ENCODE results near the gene CNIH3. TPM values are rescaled to one million over a fixed set of nuclear protein-coding genes. Genes with fewer than 3 reads are reported as not detected.
A peak's percentile ranks its signal among the peaks of the same experiment; 100 is the strongest.

CNIH3 gene
- total and polyA plus RNA-seq, 5 donors from 2014 or later = 1.4 to 2.6 (median 1.9) TPM

- no peaks in the 10 kb centered on the region for H3K36me3 ChIP-seq (ENCODE audit: control insufficient read depth, insufficient read depth, low read length)
- Mint-ChIP-seq H3K9me3 (peaks cover 0 to 1% (median 0%) of the 10 kb centered on the region in 7 donors), H3K4me1 (peaks cover 0 to 6% (median 4%) of the 10 kb centered on the region in 4 donors), H3K27me3 (peaks cover 17% of the 10 kb centered on the region), H3K4me3 (no peak overlapping the region), H3K36me3 (no peaks in the 10 kb centered on the region), H3K27ac (peak overlapping the region in 2 of 3 donors; percentile 4 to 29)
- no peak overlapping the region for H3K27ac ChIP-seq (ENCODE audit: insufficient read depth, low read length, poor library complexity, severe bottlenecking)
- peaks cover 8% of the 10 kb centered on the region for H3K4me1 ChIP-seq (ENCODE audit: control insufficient read depth, insufficient read depth, low read length, poor library complexity, severe bottlenecking)
- H3K9me3 ChIP-seq (ENCODE audit: control insufficient read depth in 2 of 2, low read length in 2 of 2) = no peaks in the 10 kb centered on the region
- no peaks in the 10 kb centered on the region for H3K27me3 ChIP-seq (ENCODE audit: control insufficient read depth, insufficient read depth, low read length)
- ATAC-seq (ENCODE audit: low read depth in 2 of 2) (no peak), DNase-seq (no peak)
- no peak overlapping the region for H3K4me3 ChIP-seq (ENCODE audit: low read depth, low read length)
These were observed 21.4 kb downstream of the CNIH3 start for GRCh38 chr1:224637515-224637914.

GRCh38 chr1:224637936-224638335 lies 21.8 kb downstream of the CNIH3 start:
- Mint-ChIP-seq H3K4me3 (no peak overlapping the region), H3K27ac (peak overlapping the region in 2 of 3 donors; percentile 4 to 78)
- H3K4me3 ChIP-seq (ENCODE audit: low read depth, low read length) = no peak overlapping the region

GRCh38 chr1:224639426-224639975 lies 23.4 kb downstream of the CNIH3 start:
- no peaks in the 10 kb centered on the region for H3K27me3 ChIP-seq (ENCODE audit: control insufficient read depth, insufficient read depth, low read length)
- H3K36me3 Mint-ChIP-seq = no peaks in the 10 kb centered on the region
- no peak overlapping the region for H3K4me3 ChIP-seq (ENCODE audit: low read depth, low read length)
- DNase-seq (no peak), ATAC-seq (ENCODE audit: low read depth in 2 of 2) (no peak)
- H3K36me3 ChIP-seq (ENCODE audit: control insufficient read depth, insufficient read depth, low read length) = no peaks in the 10 kb centered on the region
- peaks cover 8% of the 10 kb centered on the region for H3K4me1 ChIP-seq (ENCODE audit: control insufficient read depth, insufficient read depth, low read length, poor library complexity, severe bottlenecking)
- H3K27ac ChIP-seq (ENCODE audit: insufficient read depth, low read length, poor library complexity, severe bottlenecking) = no peak overlapping the region
- no peak overlapping the region for H3K27ac Mint-ChIP-seq
- peaks cover 0 to 1% (median 0%) of the 10 kb centered on the region in 7 donors for H3K9me3 Mint-ChIP-seq
- H3K4me3 Mint-ChIP-seq = no peak overlapping the region
- peaks cover 17% of the 10 kb centered on the region for H3K27me3 Mint-ChIP-seq
- H3K9me3 ChIP-seq (ENCODE audit: control insufficient read depth in 2 of 2, low read length in 2 of 2) = no peaks in the 10 kb centered on the region
- H3K4me1 Mint-ChIP-seq = peaks cover 0 to 6% (median 4%) of the 10 kb centered on the region in 4 donors

More at GRCh38 chr1:224637936-224638335, 21.8 kb downstream of the CNIH3 start:
- ATAC-seq (ENCODE audit: low read depth in 2 of 2) = no peak
- Histone ChIP-seq H3K36me3 (ENCODE audit: control insufficient read depth, insufficient read depth, low read length) (no peaks in the 10 kb centered on the region), H3K9me3 (ENCODE audit: control insufficient read depth in 2 of 2, low read length in 2 of 2) (no peaks in the 10 kb centered on the region), H3K4me1 (ENCODE audit: control insufficient read depth, insufficient read depth, low read length, poor library complexity, severe bottlenecking) (peaks cover 8% of the 10 kb centered on the region), H3K27me3 (ENCODE audit: control insufficient read depth, insufficient read depth, low read length) (no peaks in the 10 kb centered on the region), H3K27ac (ENCODE audit: insufficient read depth, low read length, poor library complexity, severe bottlenecking) (no peak overlapping the region)
- Mint-ChIP-seq H3K36me3 (no peaks in the 10 kb centered on the region), H3K4me1 (peaks cover 0 to 6% (median 4%) of the 10 kb centered on the region in 4 donors), H3K9me3 (peaks cover 0 to 1% (median 0%) of the 10 kb centered on the region in 7 donors), H3K27me3 (peaks cover 17% of the 10 kb centered on the region)
- DNase-seq = no peak

GRCh38 chr1:224640018-224640417 lies 23.9 kb downstream of the CNIH3 start:
- H3K36me3 ChIP-seq (ENCODE audit: control insufficient read depth, insufficient read depth, low read length) = no peaks in the 10 kb centered on the region
- no peak for ATAC-seq (ENCODE audit: low read depth in 2 of 2)
- Mint-ChIP-seq H3K4me3 (peak overlapping the region in 1 of 4 donors; percentile 7), H3K27me3 (peaks cover 11% of the 10 kb centered on the region), H3K4me1 (peaks cover 0 to 6% (median 4%) of the 10 kb centered on the region in 4 donors), H3K9me3 (peaks cover 0 to 1% (median 0%) of the 10 kb centered on the region in 7 donors), H3K36me3 (no peaks in the 10 kb centered on the region), H3K27ac (no peak overlapping the region)
- no peak for DNase-seq
- no peaks in the 10 kb centered on the region for H3K9me3 ChIP-seq (ENCODE audit: control insufficient read depth in 2 of 2, low read length in 2 of 2)
- H3K27ac ChIP-seq (ENCODE audit: insufficient read depth, low read length, poor library complexity, severe bottlenecking) = no peak overlapping the region
- peaks cover 8% of the 10 kb centered on the region for H3K4me1 ChIP-seq (ENCODE audit: control insufficient read depth, insufficient read depth, low read length, poor library complexity, severe bottlenecking)
- no peak overlapping the region for H3K4me3 ChIP-seq (ENCODE audit: low read depth, low read length)
- H3K27me3 ChIP-seq (ENCODE audit: control insufficient read depth, insufficient read depth, low read length) = no peaks in the 10 kb centered on the region

- Histone ChIP-seq H3K9me3 (ENCODE audit: control insufficient read depth in 2 of 2, low read length in 2 of 2) (no peaks in the 10 kb centered on the region), H3K4me3 (ENCODE audit: low read depth, low read length) (no peak overlapping the region), H3K27me3 (ENCODE audit: control insufficient read depth, insufficient read depth, low read length) (no peaks in the 10 kb centered on the region), H3K36me3 (ENCODE audit: control insufficient read depth, insufficient read depth, low read length) (no peaks in the 10 kb centered on the region), H3K4me1 (ENCODE audit: control insufficient read depth, insufficient read depth, low read length, poor library complexity, severe bottlenecking) (peaks cover 8% of the 10 kb centered on the region), H3K27ac (ENCODE audit: insufficient read depth, low read length, poor library complexity, severe bottlenecking) (no peak overlapping the region)
- DNase-seq (no peak), ATAC-seq (ENCODE audit: low read depth in 2 of 2) (no peak)
- Mint-ChIP-seq H3K27ac (no peak overlapping the region), H3K36me3 (no peaks in the 10 kb centered on the region), H3K9me3 (peaks cover 0 to 1% (median 0%) of the 10 kb centered on the region in 7 donors), H3K4me3 (no peak overlapping the region), H3K4me1 (peaks cover 0 to 6% (median 4%) of the 10 kb centered on the region in 4 donors), H3K27me3 (peaks cover 10% of the 10 kb centered on the region)
These were observed 24.5 kb downstream of the CNIH3 start for GRCh38 chr1:224640587-224640986.

- peaks cover 0 to 1% (median 0%) of the 10 kb centered on the region in 7 donors for H3K9me3 Mint-ChIP-seq
These were observed 24.9 kb downstream of the CNIH3 start for GRCh38 chr1:224641030-224641429.

GRCh38 chr1:224643653-224644052 lies 27.5 kb downstream of the CNIH3 start:
- H3K9me3 Mint-ChIP-seq = peaks cover 0 to 1% (median 0%) of the 10 kb centered on the region in 7 donors
- DNase-seq (no peak), ATAC-seq (ENCODE audit: low read depth in 2 of 2) (no peak)
- H3K4me1 ChIP-seq (ENCODE audit: control insufficient read depth, insufficient read depth, low read length, poor library complexity, severe bottlenecking) = no peaks in the 10 kb centered on the region
- no peaks in the 10 kb centered on the region for H3K36me3 ChIP-seq (ENCODE audit: control insufficient read depth, insufficient read depth, low read length)
- H3K27ac ChIP-seq (ENCODE audit: insufficient read depth, low read length, poor library complexity, severe bottlenecking) = no peak overlapping the region
- no peak overlapping the region for H3K27ac Mint-ChIP-seq
- H3K27me3 ChIP-seq (ENCODE audit: control insufficient read depth, insufficient read depth, low read length) = no peaks in the 10 kb centered on the region
- no peaks in the 10 kb centered on the region for H3K9me3 ChIP-seq (ENCODE audit: control insufficient read depth in 2 of 2, low read length in 2 of 2)
- no peaks in the 10 kb centered on the region for H3K4me1 Mint-ChIP-seq
- peaks cover 8% of the 10 kb centered on the region for H3K27me3 Mint-ChIP-seq
- no peaks in the 10 kb centered on the region for H3K36me3 Mint-ChIP-seq
- no peak overlapping the region for H3K4me3 ChIP-seq (ENCODE audit: low read depth, low read length)
- H3K4me3 Mint-ChIP-seq = no peak overlapping the region

More at GRCh38 chr1:224641030-224641429, 24.9 kb downstream of the CNIH3 start:
- H3K27ac ChIP-seq (ENCODE audit: insufficient read depth, low read length, poor library complexity, severe bottlenecking) = no peak overlapping the region
- H3K4me3 ChIP-seq (ENCODE audit: low read depth, low read length) = no peak overlapping the region
- no peak overlapping the region for H3K27ac Mint-ChIP-seq
- H3K4me3 Mint-ChIP-seq = no peak overlapping the region
- peaks cover 8% of the 10 kb centered on the region for H3K4me1 ChIP-seq (ENCODE audit: control insufficient read depth, insufficient read depth, low read length, poor library complexity, severe bottlenecking)
- DNase-seq (no peak), ATAC-seq (ENCODE audit: low read depth in 2 of 2) (no peak)
- H3K27me3 Mint-ChIP-seq = peaks cover 14% of the 10 kb centered on the region
- H3K36me3 ChIP-seq (ENCODE audit: control insufficient read depth, insufficient read depth, low read length) = no peaks in the 10 kb centered on the region
- no peaks in the 10 kb centered on the region for H3K27me3 ChIP-seq (ENCODE audit: control insufficient read depth, insufficient read depth, low read length)
- H3K9me3 ChIP-seq (ENCODE audit: control insufficient read depth in 2 of 2, low read length in 2 of 2) = no peaks in the 10 kb centered on the region
- H3K36me3 Mint-ChIP-seq = no peaks in the 10 kb centered on the region
- peaks cover 0 to 6% (median 4%) of the 10 kb centered on the region in 4 donors for H3K4me1 Mint-ChIP-seq
